HEK293T (cell line): ENCODE data around the gene HHAT.

Source experiments
- SP1 ChIP-seq: fragments of 450-650 bp; IDR thresholded peaks from 2 replicates; pipeline ENCODE4 v1.6.1; 2017
- ZNF384 ChIP-seq: fragments of 450-650 bp; IDR thresholded peaks from 2 replicates; pipeline ENCODE4 v1.6.1; 2016

DNA sequence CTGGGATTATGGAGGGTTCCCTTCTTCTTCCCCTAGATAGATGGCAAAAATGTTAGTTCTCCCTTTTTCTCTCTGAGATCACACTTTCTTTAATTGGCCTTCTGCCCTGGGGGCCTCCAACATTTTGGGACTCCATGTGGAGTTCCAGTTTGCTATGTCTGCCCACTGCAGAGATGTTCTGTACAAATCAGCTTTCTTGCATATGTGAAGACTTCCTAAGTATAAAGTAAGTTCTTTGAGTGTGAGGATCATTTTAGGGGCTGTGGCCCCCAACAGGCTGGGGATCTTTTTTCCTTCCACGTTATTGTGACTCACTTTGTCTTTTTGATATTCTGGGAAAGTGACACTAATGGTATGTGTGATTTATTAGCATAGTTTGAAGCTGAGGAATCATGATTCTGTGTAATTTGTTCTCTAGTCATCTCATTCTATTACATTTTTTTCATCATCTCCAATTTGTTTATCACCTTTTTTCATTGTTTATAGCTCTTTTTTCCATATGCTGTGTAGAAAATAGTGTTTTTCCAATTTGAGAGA lies 48.2 kb downstream of the HHAT start:
- TF ChIP-seq SP1, result no peak
- no peak for TF ChIP-seq ZNF384
